DMS53 treated with DMSO at 0.1 percent for 48 hours (cell line): ENCODE measurements around the gene SLC27A4.

ENCODE experiments used
- DNase-seq: peaks from one replicate; lab custom pipeline; 2025; ENCODE audit not compliant: unreplicated experiment; lab: John Stamatoyannopoulos, UW

The SLC27A4 gene

DNA sequence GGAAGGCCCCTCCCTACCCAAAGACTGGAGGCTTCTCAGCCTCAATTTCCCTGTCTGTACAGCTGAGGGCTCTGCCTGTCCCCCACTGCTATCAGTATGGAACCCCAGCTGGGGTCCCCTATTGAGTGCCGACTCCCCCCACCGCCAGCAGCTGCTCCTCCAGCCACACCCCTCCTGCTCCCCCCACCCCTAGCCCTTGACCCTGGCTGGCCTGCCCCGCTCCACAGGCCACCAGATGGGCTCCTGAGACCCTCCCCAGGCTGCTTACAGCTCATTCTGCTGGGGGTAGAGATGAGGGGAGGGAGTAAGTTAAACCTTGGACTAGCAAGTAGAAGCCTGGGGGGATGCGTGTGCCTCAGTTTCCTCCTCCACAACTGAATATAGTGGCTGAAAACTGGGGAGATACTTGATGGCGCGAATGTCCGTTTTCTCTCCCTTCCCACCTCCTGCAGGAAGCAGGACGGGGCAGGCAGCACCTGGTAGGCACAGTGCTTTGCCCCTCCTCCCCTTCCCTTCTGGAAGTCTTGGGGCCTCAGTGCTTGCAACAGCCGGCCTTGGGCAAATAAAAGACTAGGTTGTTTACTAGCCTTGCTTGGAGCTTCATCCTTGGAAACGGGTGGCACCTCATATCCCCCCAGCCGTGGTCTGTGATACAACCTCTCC is 50.0 kb downstream of the SLC27A4 start:
- no peak for DNase-seq

GRCh38 chr9:128390813-128391711 is 50.7 kb downstream of the SLC27A4 start:
- no peak for DNase-seq

- no peak for DNase-seq
Measured at GRCh38 chr9:128391956-128392301, 51.6 kb downstream of the SLC27A4 start.

DNA sequence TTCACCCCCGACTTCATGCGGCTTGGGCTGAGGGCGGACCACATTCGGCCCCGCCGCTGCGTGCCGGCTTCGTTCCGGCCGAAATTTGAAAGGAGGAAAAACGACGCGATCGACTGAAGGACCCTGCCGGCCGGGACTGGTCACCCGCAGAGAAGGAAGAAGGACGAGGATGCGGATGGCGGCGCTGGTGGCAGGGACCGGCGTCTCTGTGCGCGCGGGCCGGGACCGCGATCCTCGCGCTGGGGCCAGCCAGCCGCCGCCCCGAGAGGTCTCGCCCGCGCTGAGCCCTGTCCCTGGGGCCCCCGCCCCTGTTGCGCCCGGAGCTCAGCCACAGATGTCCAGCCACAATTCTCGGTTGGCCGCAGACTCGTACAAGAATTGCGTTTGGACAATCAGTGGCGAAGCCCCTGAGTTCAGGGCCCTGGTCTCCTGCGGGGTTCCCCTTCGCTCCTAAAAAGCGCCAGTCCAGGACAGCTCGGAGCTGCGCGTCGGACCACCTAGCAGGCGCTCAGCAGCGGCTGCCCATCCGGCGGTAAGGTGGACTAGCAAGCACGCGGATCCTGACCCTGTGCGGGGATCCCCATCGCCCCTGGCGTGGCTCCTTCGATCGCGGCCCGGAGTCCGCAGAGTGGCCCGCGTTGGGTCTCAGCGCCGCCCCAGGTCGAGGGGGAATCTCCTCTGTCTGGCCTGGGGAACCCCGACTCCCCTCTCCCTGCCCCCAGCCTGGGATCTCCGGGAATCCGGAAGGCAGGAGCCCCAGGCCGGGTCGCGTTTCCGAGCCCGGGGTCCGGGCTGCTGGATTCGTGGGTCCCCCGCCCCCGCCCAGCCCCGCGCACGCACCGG is 52.2 kb downstream of the SLC27A4 start:
- no peak for DNase-seq

GRCh38 chr9:128393145-128393775 is 52.9 kb downstream of the SLC27A4 start:
- no peak for DNase-seq

DNA sequence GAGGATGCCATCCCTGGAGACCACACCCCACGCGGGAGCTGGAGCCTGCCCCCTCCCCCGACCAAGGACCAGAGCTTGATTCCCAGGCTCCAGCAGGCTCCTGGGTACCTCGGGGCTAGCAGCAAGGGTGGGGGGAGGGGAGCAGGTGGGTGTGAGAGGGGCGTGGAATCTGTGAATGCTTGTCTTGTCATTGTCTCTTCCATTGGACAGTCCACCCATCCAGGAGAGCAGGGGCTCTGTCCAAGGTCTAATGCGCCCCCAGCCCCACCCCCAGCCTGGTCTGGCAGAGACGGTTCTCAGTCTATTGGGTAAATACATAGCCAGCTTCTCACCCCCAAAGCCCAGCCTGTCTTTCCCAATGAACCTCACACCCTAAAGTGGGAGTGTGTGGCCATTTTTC is 53.6 kb downstream of the SLC27A4 start:
- DNase-seq: no peak

DNA sequence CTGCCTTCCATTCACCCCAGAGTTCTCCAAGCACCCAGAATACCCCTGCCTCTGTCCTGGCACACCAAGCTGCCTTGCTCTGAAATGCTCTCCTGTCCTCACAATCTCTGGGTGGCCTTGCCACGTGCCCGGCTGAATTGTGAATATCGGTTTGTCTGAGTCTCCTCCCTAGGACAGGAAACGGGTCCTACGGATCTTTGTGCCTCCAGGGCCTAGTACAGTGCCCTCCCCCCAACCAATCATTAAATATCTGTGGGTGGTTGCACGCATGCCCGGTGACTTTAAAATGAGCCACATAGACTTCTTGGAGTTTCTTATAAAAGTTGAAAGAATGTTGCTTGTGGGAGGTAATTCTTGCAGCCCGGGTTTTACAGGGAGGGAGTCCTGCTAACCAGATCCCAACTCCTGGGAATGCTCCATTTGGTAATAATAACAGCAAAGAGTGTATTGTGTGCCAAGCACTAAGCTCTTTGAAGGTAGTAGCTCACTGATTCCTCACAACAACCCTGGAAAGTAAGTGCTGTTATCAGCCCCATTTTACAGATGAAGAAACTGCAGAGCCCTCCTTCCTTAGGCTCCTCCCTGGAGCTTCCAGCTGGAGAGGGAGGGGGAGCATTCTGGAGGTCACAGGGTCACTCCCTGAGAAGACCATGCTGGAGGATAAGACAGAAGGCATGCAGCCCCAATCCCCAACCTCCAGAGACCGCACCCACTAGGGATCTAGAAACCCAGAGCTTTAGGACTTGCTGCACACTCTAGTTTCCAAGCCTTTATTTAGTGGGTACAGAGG is 54.2 kb downstream of the SLC27A4 start:
- DNase-seq: no peak

DNA sequence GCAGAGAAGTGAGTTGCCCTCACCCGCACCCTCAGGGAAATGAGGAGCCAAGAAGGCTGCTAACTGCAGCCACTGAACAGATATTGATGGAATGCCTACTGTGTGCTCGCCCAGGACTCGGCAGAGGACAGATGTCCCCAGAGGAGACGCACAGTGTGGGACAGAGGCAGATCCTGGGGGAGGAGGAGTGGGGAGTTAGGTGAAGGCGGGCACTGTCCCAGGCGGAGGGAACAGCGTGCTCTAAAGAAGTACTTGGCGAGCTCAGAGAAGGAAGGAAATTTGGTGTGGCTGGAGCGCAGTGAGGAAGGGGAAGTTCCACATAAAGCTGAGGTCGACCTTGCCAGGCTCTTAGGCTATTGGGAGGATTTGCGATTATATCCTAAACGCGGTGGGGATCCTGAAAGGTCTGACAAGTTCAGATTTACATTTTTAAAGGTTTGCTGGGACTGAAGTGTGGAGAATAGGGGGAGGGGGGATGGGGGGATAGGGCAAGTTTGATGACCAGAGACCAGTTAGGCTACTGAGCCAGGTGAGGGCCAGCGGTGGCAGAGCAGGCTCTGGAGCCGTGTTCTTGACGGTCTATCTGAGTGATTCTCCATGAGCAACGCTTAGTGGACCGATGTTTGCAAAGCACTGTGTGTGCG is 56.8 kb downstream of the SLC27A4 start:
- no peak for DNase-seq

DNA sequence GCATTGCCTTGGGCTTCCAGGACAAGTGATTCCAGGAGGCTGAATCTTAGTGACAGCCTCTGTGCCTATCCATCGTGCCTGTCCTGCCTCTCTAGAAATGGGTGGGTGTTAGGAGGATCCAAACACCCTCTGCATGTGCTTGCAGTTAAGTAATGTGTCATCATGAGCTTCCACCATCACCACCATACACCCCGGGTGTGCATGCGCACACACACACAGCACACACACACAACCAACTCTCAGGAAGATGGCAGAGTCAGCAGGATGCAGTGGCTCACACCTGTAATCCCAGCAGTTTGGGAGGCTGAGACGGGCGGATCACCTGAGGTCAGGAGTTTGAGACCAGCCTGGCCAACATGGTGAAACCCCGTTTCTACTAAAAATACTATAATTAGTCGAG is 57.5 kb downstream of the SLC27A4 start:
- no peak for DNase-seq

GRCh38 chr9:128399861-128400260 is 59.5 kb downstream of the SLC27A4 start:
- DNase-seq: no peak

GRCh38 chr9:128404560-128404959 is 64.2 kb downstream of the SLC27A4 start:
- DNase-seq: no peak

- DNase-seq: no peak
Measured at GRCh38 chr9:128405077-128405779, 64.9 kb downstream of the SLC27A4 start.

GRCh38 chr9:128405780-128406171 is 65.4 kb downstream of the SLC27A4 start:
- no peak for DNase-seq

DNA sequence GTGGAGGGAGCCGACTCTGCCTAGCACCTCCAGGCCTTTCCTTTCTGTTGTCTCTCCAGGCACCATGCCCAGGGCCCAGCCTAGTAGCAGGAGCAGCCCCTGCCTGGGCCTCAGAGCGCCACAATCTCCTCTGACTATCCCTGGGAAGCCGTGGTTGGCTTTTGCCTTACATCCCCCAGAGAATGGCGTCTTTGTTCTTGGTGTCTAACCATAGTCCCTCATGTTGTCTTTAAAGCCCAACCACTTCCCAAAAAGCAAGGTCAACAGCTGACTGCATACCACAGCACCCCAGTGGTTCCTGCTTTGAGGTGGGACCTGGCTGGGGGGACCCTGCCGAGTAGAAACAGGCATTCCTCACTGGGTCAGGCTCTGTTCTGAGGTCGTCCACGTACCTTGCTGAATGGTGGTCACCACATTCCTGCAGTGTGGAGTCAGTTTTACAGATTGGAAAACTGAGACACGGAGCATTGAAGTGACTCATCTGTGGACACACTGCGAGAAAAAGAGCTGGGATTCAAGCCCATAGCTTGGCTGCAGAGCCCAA is 66.6 kb downstream of the SLC27A4 start:
- DNase-seq: no peak

DNA sequence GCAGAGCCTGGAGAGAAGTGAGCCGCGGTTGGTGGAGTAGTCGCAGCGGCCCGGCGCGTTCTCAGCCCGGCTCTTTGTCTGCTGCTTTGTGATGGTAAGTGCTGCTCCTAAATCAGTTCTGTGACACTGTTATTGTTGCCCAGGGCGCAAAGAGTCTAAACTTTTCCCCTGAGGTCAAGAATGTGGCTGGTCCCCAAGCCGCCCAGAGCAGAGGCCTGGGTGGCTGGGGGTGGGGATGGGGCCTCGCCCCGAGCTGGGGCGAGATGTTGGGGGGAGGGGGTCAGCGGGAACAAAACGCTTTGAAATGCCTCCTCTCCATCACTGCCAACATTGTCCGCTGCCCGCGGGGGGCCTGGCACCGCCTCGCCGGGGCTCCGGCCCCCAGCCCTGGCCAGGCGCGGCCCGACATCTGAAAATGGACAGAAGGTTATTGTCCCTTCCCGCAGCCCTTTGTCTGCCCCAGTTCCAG is 68.7 kb downstream of the SLC27A4 start:
- DNase-seq: no peak

DNA sequence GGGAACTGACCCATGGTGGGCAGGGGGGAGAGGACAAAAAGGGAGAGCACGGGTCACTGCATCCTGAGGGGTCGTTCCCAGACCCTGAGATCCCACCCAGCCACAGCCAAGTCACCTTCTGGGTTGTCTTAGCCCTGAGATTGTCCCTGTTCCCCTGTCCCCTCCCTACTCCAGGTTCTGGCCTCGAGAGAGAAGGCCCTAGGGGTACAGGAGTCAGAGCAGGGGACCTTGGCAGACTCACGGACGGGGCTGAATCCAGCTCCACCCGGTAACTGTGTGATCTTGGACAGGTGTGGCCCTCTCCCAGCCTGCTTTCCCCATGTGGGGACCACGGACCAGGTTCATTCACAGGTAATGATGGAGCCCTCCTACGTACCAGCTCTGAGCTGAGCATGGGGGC is 69.1 kb downstream of the SLC27A4 start:
- no peak for DNase-seq

GRCh38 chr9:128409978-128410377 is 69.7 kb downstream of the SLC27A4 start:
- DNase-seq: no peak
